Astrocyte (in vitro differentiated cells and primary cell): ENCODE results near the gene DNER. TPM values are rescaled to one million over a fixed set of nuclear protein-coding genes. Genes with fewer than 3 reads are reported as not detected.

Source experiments
- DNase-seq: peaks from one replicate; pipeline ENCODE4 v3.0.0-alpha.2; 2010; ENCODE audit warnings: low read depth
- FAIRE-seq: peaks from 2 replicates; lab custom pipeline; 2011; peaks lifted over from hg19 to GRCh38; lab: Jason Lieb, UNC
- H2AFZ ChIP-seq: 2 replicates; pipeline ENCODE4 v1.6.0; 2012; ENCODE audit warnings: low read depth, low read length, inconsistent platforms
- H3K27ac ChIP-seq: 2 replicates; pipeline ENCODE4 v1.5.1; 2011; ENCODE audit warnings: low read depth, low read length, inconsistent platforms
- H3K27me3 ChIP-seq: 2 replicates; pipeline ENCODE4 v1.6.0; 2011; ENCODE audit warnings: low read length, inconsistent platforms; ENCODE audit not compliant: insufficient read depth
- H3K36me3 ChIP-seq: 2 replicates; pipeline ENCODE4 v1.5.1; 2011; ENCODE audit warnings: low read length, inconsistent platforms; ENCODE audit not compliant: insufficient read depth
- H3K4me1 ChIP-seq: 2 replicates; pipeline ENCODE4 v1.5.1; 2011; ENCODE audit warnings: low read length, inconsistent platforms; ENCODE audit not compliant: insufficient read depth
- H3K4me2 ChIP-seq: 2 replicates; pipeline ENCODE4 v1.6.0; 2012; ENCODE audit warnings: low read length, inconsistent platforms
- H3K4me3 ChIP-seq: 2 replicates; pipeline ENCODE4 v1.5.1; 2011; ENCODE audit warnings: low read depth, mild to moderate bottlenecking, low read length, inconsistent platforms; ENCODE audit not compliant: insufficient read depth
- H3K79me2 ChIP-seq: 2 replicates; pipeline ENCODE4 v1.6.0; 2012; ENCODE audit warnings: mild to moderate bottlenecking, low read length, inconsistent platforms; ENCODE audit not compliant: insufficient read depth
- H3K9ac ChIP-seq: 2 replicates; pipeline ENCODE4 v1.6.0; 2012; ENCODE audit warnings: mild to moderate bottlenecking, low read length, inconsistent platforms
- H3K9me3 ChIP-seq: 2 replicates; pipeline ENCODE4 v1.5.1; 2012; ENCODE audit warnings: low read depth, mild to moderate bottlenecking, low read length, inconsistent platforms; ENCODE audit not compliant: insufficient read depth
- H4K20me1 ChIP-seq: 2 replicates; pipeline ENCODE4 v1.6.0; 2012; ENCODE audit warnings: low read length, inconsistent platforms; ENCODE audit not compliant: insufficient read depth
- H3K27ac Mint-ChIP-seq: one replicate; pipeline ENCODE4 v1.8.0; 2021; ENCODE audit warnings: mild to moderate bottlenecking, mixed read lengths; ENCODE audit not compliant: unreplicated experiment
- H3K27me3 Mint-ChIP-seq: one replicate; pipeline ENCODE4 v1.8.0; 2021; ENCODE audit warnings: low read depth, mixed read lengths; ENCODE audit not compliant: unreplicated experiment
- H3K36me3 Mint-ChIP-seq: one replicate; pipeline ENCODE4 v1.8.0; 2021; ENCODE audit warnings: low read depth, mixed read lengths; ENCODE audit not compliant: unreplicated experiment
- H3K4me1 Mint-ChIP-seq: one replicate; pipeline ENCODE4 v1.8.0; 2021; ENCODE audit warnings: low read depth, mixed read lengths; ENCODE audit not compliant: unreplicated experiment
- H3K4me3 Mint-ChIP-seq: one replicate; pipeline ENCODE4 v1.8.0; 2021; ENCODE audit warnings: mild to moderate bottlenecking, moderate library complexity, mixed read lengths; ENCODE audit not compliant: unreplicated experiment
- H3K9me3 Mint-ChIP-seq: one replicate; pipeline ENCODE4 v1.8.0; 2021; ENCODE audit warnings: mild to moderate bottlenecking, mixed read lengths; ENCODE audit not compliant: unreplicated experiment
- EZH2 ChIP-seq: IDR thresholded peaks from 2 replicates; pipeline ENCODE4 v1.6.1; 2012; ENCODE audit warnings: mild to moderate bottlenecking, low read length, inconsistent platforms; ENCODE audit not compliant: insufficient read depth
- total RNA-seq: library from RNA; stranded (reverse); gene quantifications from 2 replicates; pipeline ENCODE4 v1.2.1, GENCODE V29; 2021
- TF ChIP-seq, protein P1 (sequence below): IDR thresholded peaks from 2 replicates; pipeline ENCODE4 v1.5.1; 2011; ENCODE audit warnings: low read depth, mild to moderate bottlenecking, inconsistent platforms, low read length, moderate library complexity; ENCODE audit not compliant: insufficient read depth

DNER gene
- total RNA-seq, 1 donor from 2014 or later = 1.0 TPM

DNA sequence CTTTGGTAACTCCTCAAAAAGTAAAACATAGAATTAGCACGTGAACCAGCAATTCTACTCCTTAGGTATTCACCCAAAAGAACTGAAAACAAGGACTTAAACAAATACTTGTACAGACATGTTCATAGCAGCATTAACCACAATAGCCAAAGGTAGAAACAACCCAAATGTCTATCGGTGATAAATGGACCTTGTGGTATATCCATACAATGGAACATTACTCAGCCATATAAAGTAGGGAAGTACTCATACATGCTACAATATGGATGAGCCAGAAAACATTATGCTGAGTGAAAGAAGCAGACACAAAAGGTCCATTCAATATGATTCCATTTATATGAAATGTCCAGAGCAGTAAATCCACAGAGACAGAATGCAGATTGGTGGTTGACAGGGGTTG is 182.8 kb downstream of the DNER start:
- H3K4me2 ChIP-seq = no peak overlapping the region
- no peaks in the 10 kb centered on the region for H3K79me2 ChIP-seq
- Mint-ChIP-seq H3K27ac (no peak overlapping the region), H3K4me3 (no peak overlapping the region), H3K4me1 (peaks cover 5% of the 10 kb centered on the region), H3K36me3 (no peaks in the 10 kb centered on the region), H3K9me3 (no peaks in the 10 kb centered on the region), H3K27me3 (peaks cover 2% of the 10 kb centered on the region)
- no peak overlapping the region for H3K27ac ChIP-seq
- H2AFZ ChIP-seq = no peak overlapping the region
- DNase-seq (no peak), FAIRE-seq (no peak)
- no peaks in the 10 kb centered on the region for H3K9me3 ChIP-seq
- no peaks in the 10 kb centered on the region for H3K36me3 ChIP-seq
- H4K20me1 ChIP-seq = no peaks in the 10 kb centered on the region
- H3K9ac ChIP-seq = no peak overlapping the region
- TF ChIP-seq, protein P1, sequence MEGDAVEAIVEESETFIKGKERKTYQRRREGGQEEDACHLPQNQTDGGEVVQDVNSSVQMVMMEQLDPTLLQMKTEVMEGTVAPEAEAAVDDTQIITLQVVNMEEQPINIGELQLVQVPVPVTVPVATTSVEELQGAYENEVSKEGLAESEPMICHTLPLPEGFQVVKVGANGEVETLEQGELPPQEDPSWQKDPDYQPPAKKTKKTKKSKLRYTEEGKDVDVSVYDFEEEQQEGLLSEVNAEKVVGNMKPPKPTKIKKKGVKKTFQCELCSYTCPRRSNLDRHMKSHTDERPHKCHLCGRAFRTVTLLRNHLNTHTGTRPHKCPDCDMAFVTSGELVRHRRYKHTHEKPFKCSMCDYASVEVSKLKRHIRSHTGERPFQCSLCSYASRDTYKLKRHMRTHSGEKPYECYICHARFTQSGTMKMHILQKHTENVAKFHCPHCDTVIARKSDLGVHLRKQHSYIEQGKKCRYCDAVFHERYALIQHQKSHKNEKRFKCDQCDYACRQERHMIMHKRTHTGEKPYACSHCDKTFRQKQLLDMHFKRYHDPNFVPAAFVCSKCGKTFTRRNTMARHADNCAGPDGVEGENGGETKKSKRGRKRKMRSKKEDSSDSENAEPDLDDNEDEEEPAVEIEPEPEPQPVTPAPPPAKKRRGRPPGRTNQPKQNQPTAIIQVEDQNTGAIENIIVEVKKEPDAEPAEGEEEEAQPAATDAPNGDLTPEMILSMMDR = no peak
- no peak for TF ChIP-seq EZH2
- no peaks in the 10 kb centered on the region for H3K4me1 ChIP-seq
- H3K4me3 ChIP-seq = no peak overlapping the region
- no peaks in the 10 kb centered on the region for H3K27me3 ChIP-seq

DNA sequence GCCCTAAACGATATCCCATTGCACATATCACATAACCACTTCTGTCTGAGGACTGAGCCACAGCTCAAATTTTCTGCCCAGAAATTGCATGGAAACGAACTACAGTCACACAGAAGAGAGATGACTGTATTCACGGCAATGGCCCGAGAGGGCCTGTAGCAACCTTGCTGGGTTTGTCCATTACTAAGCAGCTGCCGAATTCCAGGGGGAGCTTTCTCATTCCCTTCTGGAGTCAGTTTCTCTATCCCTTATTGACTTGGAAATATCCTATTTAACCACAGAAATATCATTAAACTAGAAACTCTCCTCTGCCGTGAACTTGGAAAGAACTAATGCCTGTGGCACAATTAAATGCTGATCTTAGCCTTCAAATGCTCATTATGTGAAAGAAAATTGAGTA is 183.9 kb downstream of the DNER start:
- TF ChIP-seq, protein P1 = no peak
- no peak for TF ChIP-seq EZH2
- no peak overlapping the region for H3K4me2 ChIP-seq
- DNase-seq (no peak), FAIRE-seq (no peak)
- H3K9me3 ChIP-seq = no peaks in the 10 kb centered on the region
- H3K27me3 ChIP-seq = no peaks in the 10 kb centered on the region
- H3K27me3 Mint-ChIP-seq = peaks cover 2% of the 10 kb centered on the region
- no peak overlapping the region for H3K4me3 Mint-ChIP-seq
- H3K4me1 Mint-ChIP-seq = peaks cover 5% of the 10 kb centered on the region
- H2AFZ ChIP-seq = no peak overlapping the region
- no peaks in the 10 kb centered on the region for H3K79me2 ChIP-seq
- H3K9ac ChIP-seq = no peak overlapping the region
- no peaks in the 10 kb centered on the region for H4K20me1 ChIP-seq
- no peaks in the 10 kb centered on the region for H3K4me1 ChIP-seq
- no peaks in the 10 kb centered on the region for H3K36me3 ChIP-seq
- H3K36me3 Mint-ChIP-seq = no peaks in the 10 kb centered on the region
- no peaks in the 10 kb centered on the region for H3K9me3 Mint-ChIP-seq
- H3K27ac ChIP-seq = no peak overlapping the region
- no peak overlapping the region for H3K4me3 ChIP-seq
- no peak overlapping the region for H3K27ac Mint-ChIP-seq

GRCh38 chr2:229528846-229529245 is 185.5 kb downstream of the DNER start:
- H3K4me1 Mint-ChIP-seq = peaks cover 5% of the 10 kb centered on the region
- no peaks in the 10 kb centered on the region for H3K79me2 ChIP-seq
- H3K9me3 Mint-ChIP-seq = no peaks in the 10 kb centered on the region
- no peak for TF ChIP-seq EZH2
- TF ChIP-seq, protein P1 = no peak
- H3K27me3 ChIP-seq = no peaks in the 10 kb centered on the region
- peaks cover 2% of the 10 kb centered on the region for H3K27me3 Mint-ChIP-seq
- H3K4me2 ChIP-seq = no peak overlapping the region
- no peak overlapping the region for H3K27ac Mint-ChIP-seq
- no peak for FAIRE-seq
- H3K9me3 ChIP-seq = no peaks in the 10 kb centered on the region
- no peaks in the 10 kb centered on the region for H3K36me3 ChIP-seq
- no peaks in the 10 kb centered on the region for H4K20me1 ChIP-seq
- H2AFZ ChIP-seq = no peak overlapping the region
- H3K36me3 Mint-ChIP-seq = no peaks in the 10 kb centered on the region
- no peak for DNase-seq
- H3K27ac ChIP-seq = no peak overlapping the region
- H3K9ac ChIP-seq = no peak overlapping the region
- H3K4me3 ChIP-seq = no peak overlapping the region
- no peak overlapping the region for H3K4me3 Mint-ChIP-seq
- no peaks in the 10 kb centered on the region for H3K4me1 ChIP-seq
